Mesenchymal stem cell (in vitro differentiated cells and primary cell): ENCODE results near the gene VEGFA.
A peak's percentile ranks its signal among the peaks of the same experiment; 100 is the strongest.

ENCODE experiments used
- DNase-seq: peaks from one replicate; pipeline ENCODE4 v3.0.0-alpha.2; 2013
- H2AFZ ChIP-seq: one replicate; pipeline ENCODE4 v1.6.1; 2013; ENCODE audit warnings: low read depth, mild to moderate bottlenecking, control low read depth, inconsistent platforms, low read length, moderate library complexity
- H2AK5ac ChIP-seq: 2 replicates; pipeline ENCODE4 v1.6.1; 2013; ENCODE audit warnings: low read length, moderate library complexity, mild to moderate bottlenecking, inconsistent platforms; ENCODE audit not compliant: severe bottlenecking
- H2BK120ac ChIP-seq: one replicate; pipeline ENCODE4 v1.6.1; 2013; ENCODE audit warnings: low read depth, mild to moderate bottlenecking, inconsistent platforms, low read length, moderate library complexity
- H2BK12ac ChIP-seq, 2 experiments: one replicate each; pipeline ENCODE4 v1.6.1; 2013; ENCODE audit warnings: inconsistent platforms in 2 of 2, low read length in 2 of 2, mild to moderate bottlenecking in 2 of 2, moderate library complexity in 2 of 2, control low read depth in 1 of 2
- H2BK15ac ChIP-seq: one replicate; pipeline ENCODE4 v1.6.1; 2013; ENCODE audit warnings: mild to moderate bottlenecking, low read depth, inconsistent platforms; ENCODE audit not compliant: poor library complexity, severe bottlenecking
- H2BK5ac ChIP-seq: 2 replicates; pipeline ENCODE4 v1.6.1; 2013; ENCODE audit warnings: low read depth, mild to moderate bottlenecking, low read length, control low read depth, inconsistent platforms; ENCODE audit not compliant: poor library complexity, severe bottlenecking
- H3K14ac ChIP-seq, 2 experiments: one replicate each; pipeline ENCODE4 v1.6.1; 2013; ENCODE audit warnings: inconsistent platforms in 2 of 2, low read length in 2 of 2, control low read depth in 1 of 2, mild to moderate bottlenecking in 1 of 2, moderate library complexity in 1 of 2
- H3K18ac ChIP-seq, 2 experiments: one replicate each; pipeline ENCODE4 v1.6.1; 2013; ENCODE audit warnings: inconsistent platforms in 2 of 2, low read length in 2 of 2, control low read depth in 1 of 2, low read depth in 1 of 2, mild to moderate bottlenecking in 1 of 2
- H3K23ac ChIP-seq, 2 experiments: one replicate each; pipeline ENCODE4 v1.6.1; 2013; ENCODE audit warnings: inconsistent platforms in 2 of 2, low read length in 2 of 2, mild to moderate bottlenecking in 2 of 2, moderate library complexity in 2 of 2, control low read depth in 1 of 2
- H3K27ac ChIP-seq: 2 replicates; pipeline ENCODE4 v1.5.1; 2013; ENCODE audit warnings: mild to moderate bottlenecking, moderate library complexity, low read length, control low read depth, inconsistent platforms; ENCODE audit not compliant: poor library complexity, severe bottlenecking
- H3K27me3 ChIP-seq, 2 experiments: 2 replicates each; pipeline versions ENCODE4 v1.6.1 to v1.7.0; 2013; ENCODE audit warnings: low read length in 2 of 2, mild to moderate bottlenecking in 2 of 2, moderate library complexity in 2 of 2, control low read depth in 1 of 2, inconsistent platforms in 1 of 2; ENCODE audit not compliant: control insufficient read depth in 1 of 2, insufficient read depth in 1 of 2
- H3K36me3 ChIP-seq, 2 experiments: 2 replicates each; pipeline versions ENCODE4 v1.6.1 to v1.7.0; 2013; ENCODE audit warnings: low read length in 2 of 2, control low read depth in 1 of 2, inconsistent platforms in 1 of 2, low read depth in 1 of 2, mild to moderate bottlenecking in 1 of 2; ENCODE audit not compliant: insufficient read depth in 2 of 2, control insufficient read depth in 1 of 2
- H3K4ac ChIP-seq, 2 experiments: one replicate each; pipeline ENCODE4 v1.6.1; 2013; ENCODE audit warnings: inconsistent platforms in 2 of 2, low read length in 2 of 2, mild to moderate bottlenecking in 2 of 2, moderate library complexity in 2 of 2, control low read depth in 1 of 2, low read depth in 1 of 2
- H3K4me1 ChIP-seq: 2 replicates; pipeline ENCODE4 v1.6.1; 2013; ENCODE audit warnings: low read depth, low read length, control low read depth; ENCODE audit not compliant: control insufficient read depth, insufficient read depth
- H3K4me2 ChIP-seq: 2 replicates; pipeline ENCODE4 v1.6.1; 2013; ENCODE audit warnings: low read length, mild to moderate bottlenecking, inconsistent platforms; ENCODE audit not compliant: poor library complexity, severe bottlenecking
- H3K4me3 ChIP-seq, 2 experiments: 2 replicates each; pipeline versions ENCODE4 v1.5.1 to v1.7.0; 2013; ENCODE audit warnings: low read length in 2 of 2, mild to moderate bottlenecking in 2 of 2, control low read depth in 1 of 2, low read depth in 1 of 2; ENCODE audit not compliant: insufficient read depth in 1 of 2
- H3K79me1 ChIP-seq: replicated peaks from 2 replicates; pipeline ENCODE4 v1.6.1; 2013; ENCODE audit warnings: mild to moderate bottlenecking, control low read depth, low read length, inconsistent platforms; ENCODE audit not compliant: poor library complexity, severe bottlenecking
- H3K9ac ChIP-seq: 2 replicates; pipeline ENCODE4 v1.7.0; 2013; ENCODE audit warnings: mild to moderate bottlenecking, low read length, moderate library complexity
- H3K9me3 ChIP-seq: 2 replicates; pipeline ENCODE4 v1.7.0; 2013; ENCODE audit warnings: mild to moderate bottlenecking, low read length; ENCODE audit not compliant: control insufficient read depth
- H4K8ac ChIP-seq: one replicate; pipeline ENCODE4 v1.6.1; 2013; ENCODE audit warnings: inconsistent platforms, mild to moderate bottlenecking, low read length, moderate library complexity
- H4K91ac ChIP-seq: one replicate; pipeline ENCODE4 v1.6.1; 2013; ENCODE audit warnings: mild to moderate bottlenecking, low read length, inconsistent platforms
- WGBS: methylation state at CpG from one replicate; pipeline ENCODE4 v1.1.7; 2013; ENCODE audit warnings: mixed read lengths; 5-methylcytosine and 5-hydroxymethylcytosine counted together

The VEGFA gene

GRCh38 chr6:43764772-43765171 is 5.2 kb upstream of the VEGFA start:
- no peak overlapping the region for H2BK120ac ChIP-seq

GRCh38 chr6:43765776-43766499 is 4.1 kb upstream of the VEGFA start:
- Histone ChIP-seq H3K9me3 (no peaks in the 10 kb centered on the region), H2BK5ac (no peak overlapping the region), H3K79me1 (no peaks in the 10 kb centered on the region), H3K9ac (no peak overlapping the region), H3K36me3 (no peaks in the 10 kb centered on the region), H3K4ac (peak overlapping the region in 1 of 2 experiments; percentile 10), H3K18ac (no peak overlapping the region), H3K23ac (no peak overlapping the region), H2AFZ (no peak overlapping the region), H3K4me2 (no peak overlapping the region), H3K4me3 (no peak overlapping the region), H2BK120ac (no peak overlapping the region), H4K8ac (no peak overlapping the region), H2BK15ac (no peak overlapping the region), H3K14ac (no peak overlapping the region), H3K4me1 (peaks cover 15% of the 10 kb centered on the region), H3K27ac (no peak overlapping the region), H2AK5ac (no peak overlapping the region), H3K27me3 (peaks cover 2 to 14% of the 10 kb centered on the region in 2 experiments), H4K91ac (peak overlapping the region; percentile 16), H2BK12ac (no peak overlapping the region)
- DNase-seq, result no peak

More at GRCh38 chr6:43764772-43765171, 5.2 kb upstream of the VEGFA start:
- no peak overlapping the region for H2BK5ac ChIP-seq
- no peak overlapping the region for H3K23ac ChIP-seq
- H3K36me3 ChIP-seq, result no peaks in the 10 kb centered on the region
- no peak overlapping the region for H3K14ac ChIP-seq
- H3K4me2 ChIP-seq, result no peak overlapping the region
- no peak overlapping the region for H4K8ac ChIP-seq
- H3K4ac ChIP-seq, result no peak overlapping the region
- H4K91ac ChIP-seq, result no peak overlapping the region
- no peak overlapping the region for H2AFZ ChIP-seq
- no peak overlapping the region for H3K27ac ChIP-seq
- H2AK5ac ChIP-seq, result no peak overlapping the region
- whole genome bisulfite sequencing, result 80% methylated on average over 5 of the region's 5 CpGs
- H3K18ac ChIP-seq, result no peak overlapping the region
- no peak overlapping the region for H3K4me3 ChIP-seq
- H3K9me3 ChIP-seq, result no peaks in the 10 kb centered on the region
- no peak overlapping the region for H2BK15ac ChIP-seq
- peaks cover 7 to 26% of the 10 kb centered on the region in 2 experiments for H3K27me3 ChIP-seq
- no peak for DNase-seq
- H2BK12ac ChIP-seq, result no peak overlapping the region
- H3K79me1 ChIP-seq, result no peaks in the 10 kb centered on the region
- H3K9ac ChIP-seq, result no peak overlapping the region
- peaks cover 15% of the 10 kb centered on the region for H3K4me1 ChIP-seq

DNA sequence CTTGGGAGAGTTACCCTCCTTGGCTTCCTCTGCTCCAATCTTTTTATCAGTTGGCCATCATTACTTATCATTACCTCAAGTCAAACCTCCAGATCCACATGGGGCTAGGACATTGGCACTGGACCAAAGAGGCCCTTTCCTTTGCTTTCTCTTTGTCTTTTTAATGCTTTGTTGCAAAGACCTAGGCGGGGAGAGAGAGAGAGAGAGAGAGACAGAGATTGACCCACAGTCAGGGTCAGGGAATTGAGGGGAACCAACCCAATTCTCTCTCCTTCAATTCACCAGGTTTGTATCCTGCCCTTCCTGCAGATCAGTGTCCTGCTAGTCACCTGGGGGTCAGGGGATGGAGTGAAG is 3.5 kb upstream of the VEGFA start:
- no peak overlapping the region for H3K4me3 ChIP-seq
- no peak overlapping the region for H2AFZ ChIP-seq
- no peak for DNase-seq
- no peak overlapping the region for H3K4me2 ChIP-seq
- no CpG with 5 or more reads among the region's 1 CpG for WGBS
- no peaks in the 10 kb centered on the region for H3K36me3 ChIP-seq
- H3K23ac ChIP-seq, result no peak overlapping the region
- H3K27me3 ChIP-seq, result peaks cover 0 to 9% of the 10 kb centered on the region in 2 experiments
- H3K18ac ChIP-seq, result no peak overlapping the region
- no peak overlapping the region for H2BK15ac ChIP-seq
- no peak overlapping the region for H2BK120ac ChIP-seq
- no peak overlapping the region for H2BK5ac ChIP-seq
- H3K4ac ChIP-seq, result no peak overlapping the region
- no peak overlapping the region for H2BK12ac ChIP-seq
- H3K14ac ChIP-seq, result no peak overlapping the region
- no peak overlapping the region for H4K8ac ChIP-seq
- H4K91ac ChIP-seq, result no peak overlapping the region
- H2AK5ac ChIP-seq, result no peak overlapping the region
- no peak overlapping the region for H3K27ac ChIP-seq
- H3K9ac ChIP-seq, result no peak overlapping the region
- H3K4me1 ChIP-seq, result peaks cover 15% of the 10 kb centered on the region
- no peaks in the 10 kb centered on the region for H3K9me3 ChIP-seq
- no peaks in the 10 kb centered on the region for H3K79me1 ChIP-seq

GRCh38 chr6:43766964-43767461 is 3.0 kb upstream of the VEGFA start:
- Histone ChIP-seq H4K8ac (no peak overlapping the region), H3K18ac (no peak overlapping the region), H2BK5ac (no peak overlapping the region), H3K4me1 (peaks cover 13% of the 10 kb centered on the region), H2BK120ac (no peak overlapping the region), H3K9me3 (no peaks in the 10 kb centered on the region), H3K79me1 (no peaks in the 10 kb centered on the region), H3K27ac (no peak overlapping the region), H3K4ac (no peak overlapping the region), H4K91ac (no peak overlapping the region), H3K4me3 (no peak overlapping the region), H2BK12ac (no peak overlapping the region), H2BK15ac (no peak overlapping the region), H3K9ac (no peak overlapping the region), H3K23ac (no peak overlapping the region), H2AFZ (no peak overlapping the region), H3K14ac (no peak overlapping the region), H3K36me3 (no peaks in the 10 kb centered on the region), H3K27me3 (peaks cover 0 to 4% of the 10 kb centered on the region in 2 experiments), H2AK5ac (no peak overlapping the region), H3K4me2 (no peak overlapping the region)
- no peak for DNase-seq
- WGBS, result 80% methylated on average over 10 of the region's 10 CpGs
